Left forelimb (tissue), 1 donor: ENCODE measurements around the gene ARTN.

Experiments used
- DNase-seq: peaks from one replicate; pipeline ENCODE4 v3.0.0-alpha.2; 2018; ENCODE audit warnings: low spot score

The ARTN gene

GRCh38 chr1:43947061-43947873 is 13.7 kb downstream of the ARTN start:
- no peak for DNase-seq

GRCh38 chr1:43947874-43948437 is 14.4 kb downstream of the ARTN start:
- DNase-seq = no peak

- no peak for DNase-seq
Observed at GRCh38 chr1:43949678-43950077, 16.1 kb downstream of the ARTN start.

- DNase-seq = no peak
Observed at GRCh38 chr1:43951021-43951985, 17.7 kb downstream of the ARTN start.

- no peak for DNase-seq
Observed at GRCh38 chr1:43952731-43953346, 19.2 kb downstream of the ARTN start.

- DNase-seq = no peak
Observed at GRCh38 chr1:43953361-43953760, 19.8 kb downstream of the ARTN start.

GRCh38 chr1:43954036-43954435 is 20.4 kb downstream of the ARTN start:
- no peak for DNase-seq

- no peak for DNase-seq
Observed at GRCh38 chr1:43956234-43956633, 22.6 kb downstream of the ARTN start.

GRCh38 chr1:43957407-43958040 is 23.9 kb downstream of the ARTN start:
- no peak for DNase-seq

GRCh38 chr1:43958351-43959255 is 25.0 kb downstream of the ARTN start:
- DNase-seq = no peak

- DNase-seq = no peak
Observed at GRCh38 chr1:43960798-43961197, 27.2 kb downstream of the ARTN start.

GRCh38 chr1:43961692-43962091 is 28.1 kb downstream of the ARTN start:
- DNase-seq = no peak

- DNase-seq = no peak
Observed at GRCh38 chr1:43962324-43962723, 28.7 kb downstream of the ARTN start.

GRCh38 chr1:43963006-43963405 is 29.4 kb downstream of the ARTN start:
- DNase-seq = no peak

- no peak for DNase-seq
Observed at GRCh38 chr1:43963890-43964289, 30.3 kb downstream of the ARTN start.

GRCh38 chr1:43965316-43965715 is 31.7 kb downstream of the ARTN start:
- no peak for DNase-seq

- no peak for DNase-seq
Observed at GRCh38 chr1:43968348-43968948, 34.8 kb downstream of the ARTN start.

GRCh38 chr1:43969416-43969745 is 35.8 kb downstream of the ARTN start:
- no peak for DNase-seq

GRCh38 chr1:43969746-43970466 is 36.3 kb downstream of the ARTN start, which contains the start of gene DPH2:
TSS of gene DPH2 (plus strand) at chr1:43970010. CDS start at chr1:43970176, 166 bp downstream.
- DNase-seq = peak; percentile 96

- no peak for DNase-seq
Observed at GRCh38 chr1:43970502-43970901, 36.9 kb downstream of the ARTN start.
